CD4-positive, alpha-beta T cell treated with Interleukin-6 for 4 hours (primary cell): ENCODE measurements around the gene FOXG1.

Experiments used
- DNase-seq: peaks from one replicate; pipeline ENCODE4 v3.0.0-alpha.2; 2020; ENCODE audit warnings: mixed read lengths

Gene FOXG1

DNA sequence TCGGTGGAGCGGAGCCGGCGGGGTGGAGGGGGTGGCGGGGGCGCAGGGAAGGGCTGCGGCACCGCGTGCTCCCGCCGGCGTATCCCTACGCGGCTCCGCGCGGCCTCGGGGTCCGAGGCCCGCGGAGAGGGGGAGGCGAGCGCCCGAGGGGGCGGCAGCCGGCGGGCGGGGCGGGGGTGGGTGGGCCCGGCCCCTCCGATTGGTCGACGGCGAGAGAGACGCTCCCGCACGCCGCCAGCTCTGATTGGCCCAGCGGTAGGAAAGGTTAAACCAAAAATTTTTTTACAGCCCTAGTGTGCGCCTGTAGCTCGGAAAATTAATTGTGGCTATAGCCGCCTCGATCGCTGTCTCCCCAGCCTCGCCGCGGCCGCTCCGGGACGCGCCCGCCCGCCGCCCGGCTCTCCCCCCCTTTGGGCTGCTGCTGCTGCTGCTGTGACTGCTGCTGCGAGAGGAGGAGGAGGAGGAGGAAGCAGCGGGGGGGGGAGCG lies at the start of gene FOXG1:
Gene FOXG1 (plus strand): TSS at position 319 of the 487 bp plus-strand sequence. CDS start 493 bp downstream, outside the sequence.
- no peak for DNase-seq

DNA sequence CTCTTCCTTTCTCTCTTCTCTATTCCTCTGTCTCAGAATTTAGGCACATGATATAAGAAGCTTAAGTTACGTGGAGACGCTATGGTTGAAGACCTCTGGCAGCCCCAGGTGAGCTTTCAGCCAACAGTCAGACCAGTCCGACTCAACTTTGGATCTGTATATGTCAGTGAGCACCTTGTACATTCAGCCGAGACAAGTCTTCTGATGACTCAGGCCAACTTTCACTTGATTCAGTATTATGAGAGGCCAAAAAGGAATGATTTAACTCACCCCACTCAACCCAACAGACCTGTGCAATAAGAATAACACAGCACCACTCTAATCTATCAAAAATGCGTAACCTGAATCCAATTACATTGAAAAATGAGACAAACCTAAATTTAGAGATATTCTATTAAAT lies 47.5 kb upstream of the FOXG1 start:
- no peak for DNase-seq

DNA sequence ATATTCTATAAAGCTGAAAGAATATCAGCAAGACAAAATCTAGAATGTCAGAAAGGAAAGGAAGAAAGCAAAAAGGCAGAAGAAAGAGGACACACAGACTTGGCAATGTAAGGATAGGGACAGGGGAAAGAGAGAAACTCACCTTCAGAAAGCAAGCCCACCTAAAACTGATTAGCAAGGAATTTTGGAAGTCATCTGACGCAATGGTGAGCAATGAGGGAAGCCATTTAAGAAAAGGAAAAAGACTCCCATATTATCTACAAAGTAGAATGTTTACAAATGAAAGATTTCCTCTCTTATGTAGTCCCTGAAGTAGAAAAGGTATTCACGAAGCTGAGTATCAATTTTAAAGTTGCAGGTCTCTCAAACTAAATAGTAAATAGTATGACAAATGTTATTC lies 35.2 kb upstream of the FOXG1 start:
- DNase-seq = no peak

DNA sequence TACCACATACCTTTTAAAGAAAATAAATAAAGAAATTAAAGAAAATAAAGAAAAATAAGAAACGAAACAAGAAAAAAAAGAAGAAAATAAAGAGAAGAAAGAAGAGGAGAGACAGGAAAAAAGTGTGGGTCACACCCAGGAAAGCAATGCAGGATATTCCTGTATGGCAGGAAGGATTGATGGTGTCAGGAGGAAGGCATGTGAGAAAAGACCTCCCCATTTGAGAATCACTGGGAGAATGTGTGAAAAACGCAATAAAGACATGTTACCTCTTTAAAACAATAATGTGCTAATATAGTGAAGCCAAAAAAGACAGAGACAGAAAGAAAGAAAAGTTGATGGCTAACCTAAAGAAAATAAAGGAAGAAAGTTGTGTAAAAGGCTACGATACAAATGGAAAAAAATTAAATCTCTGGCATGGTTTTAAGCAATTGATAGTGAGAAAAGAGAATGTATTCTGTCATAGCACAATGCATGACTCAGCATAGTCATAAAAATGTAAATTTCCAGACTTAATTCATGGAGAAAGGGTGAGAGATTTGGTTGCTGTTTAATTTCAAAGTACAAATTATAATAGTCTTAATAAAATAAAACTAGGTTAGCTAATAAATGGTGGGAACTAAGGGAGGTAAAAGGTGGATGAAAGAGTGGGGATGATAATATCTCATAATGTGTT lies 24.3 kb upstream of the FOXG1 start:
- no peak for DNase-seq

DNA sequence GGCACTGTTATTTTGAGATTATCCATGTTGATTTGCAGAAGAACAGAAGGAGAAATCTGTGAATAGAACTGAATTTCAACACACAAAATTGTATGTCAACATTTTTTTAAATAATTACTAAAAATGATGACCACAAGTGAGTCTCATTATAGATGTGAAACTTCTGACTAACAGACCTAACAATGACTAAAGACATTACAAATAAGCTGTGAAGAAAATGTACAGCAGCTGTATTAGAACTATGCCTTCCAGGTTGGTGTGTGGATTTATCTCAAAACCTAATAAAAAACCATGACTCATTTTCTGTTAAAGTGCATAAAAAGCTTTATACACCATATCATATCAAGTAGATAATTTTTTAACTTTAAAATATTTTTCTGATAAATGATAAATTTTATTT lies 22.5 kb upstream of the FOXG1 start:
- DNase-seq = no peak

DNA sequence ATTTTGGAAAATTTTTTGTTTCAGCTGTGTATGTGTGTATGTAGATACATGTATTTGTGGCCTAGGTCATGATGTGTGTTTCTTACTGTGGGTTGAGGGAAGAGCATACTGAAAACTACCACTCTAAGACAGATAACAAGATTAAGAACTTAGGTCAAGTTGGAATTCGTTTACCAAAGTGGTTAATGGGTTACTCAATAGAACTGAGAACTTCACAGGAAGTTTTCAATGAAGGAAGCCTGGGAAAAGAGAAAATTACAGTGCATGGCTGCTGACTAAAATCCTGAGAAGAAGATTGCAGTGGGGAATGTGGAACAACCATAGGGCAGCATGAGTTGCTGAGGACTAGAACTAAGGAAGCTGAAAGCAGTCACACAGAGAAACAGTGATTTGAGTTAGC lies 21.4 kb upstream of the FOXG1 start:
- DNase-seq = no peak

DNA sequence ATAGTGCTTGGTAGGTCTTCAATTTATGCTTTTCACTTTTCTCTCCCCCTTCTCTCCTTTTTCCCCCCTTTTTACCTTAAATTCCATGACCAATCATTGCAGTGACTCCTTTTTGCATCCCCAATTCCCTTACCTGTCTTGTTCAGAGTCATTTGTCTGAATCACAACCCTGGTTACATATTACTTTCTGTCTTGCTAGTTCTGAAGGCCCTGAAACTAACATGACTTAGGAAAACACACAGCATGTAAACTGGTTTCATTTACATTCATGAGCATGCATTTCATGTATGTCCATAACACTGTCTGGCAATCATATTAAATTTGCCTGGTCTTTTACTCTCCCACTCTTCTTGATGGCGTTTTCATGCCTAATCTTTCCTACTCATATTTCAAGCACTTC lies 20.3 kb upstream of the FOXG1 start:
- DNase-seq = no peak

DNA sequence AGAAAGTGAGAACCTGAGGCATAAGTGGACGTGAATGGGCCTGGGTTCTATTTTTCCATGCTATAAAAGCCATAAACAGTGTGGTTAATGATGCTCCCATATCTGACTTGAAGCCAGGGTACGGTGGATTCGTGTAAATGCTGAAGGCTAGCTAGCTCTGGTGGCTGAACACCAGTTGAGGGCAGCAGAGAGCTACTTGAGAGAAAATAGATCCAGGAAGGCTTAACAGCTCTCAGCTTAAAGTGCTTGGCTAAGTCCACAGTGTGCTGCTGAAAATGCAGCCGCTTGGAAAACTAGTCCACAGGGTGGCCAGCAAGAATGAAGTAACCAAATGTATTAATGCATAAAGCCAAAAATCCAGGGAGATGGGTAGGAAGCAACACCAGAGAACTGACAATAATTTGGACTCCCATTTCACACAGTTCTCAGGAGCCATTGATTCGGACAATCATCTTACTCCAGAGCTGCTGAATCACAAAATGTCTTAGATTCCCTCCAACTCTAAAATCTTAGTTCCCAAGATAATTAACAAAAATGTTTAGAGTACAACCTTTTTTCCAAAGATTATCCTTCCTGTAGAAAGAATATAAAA lies 15.0 kb upstream of the FOXG1 start:
- DNase-seq = no peak

DNA sequence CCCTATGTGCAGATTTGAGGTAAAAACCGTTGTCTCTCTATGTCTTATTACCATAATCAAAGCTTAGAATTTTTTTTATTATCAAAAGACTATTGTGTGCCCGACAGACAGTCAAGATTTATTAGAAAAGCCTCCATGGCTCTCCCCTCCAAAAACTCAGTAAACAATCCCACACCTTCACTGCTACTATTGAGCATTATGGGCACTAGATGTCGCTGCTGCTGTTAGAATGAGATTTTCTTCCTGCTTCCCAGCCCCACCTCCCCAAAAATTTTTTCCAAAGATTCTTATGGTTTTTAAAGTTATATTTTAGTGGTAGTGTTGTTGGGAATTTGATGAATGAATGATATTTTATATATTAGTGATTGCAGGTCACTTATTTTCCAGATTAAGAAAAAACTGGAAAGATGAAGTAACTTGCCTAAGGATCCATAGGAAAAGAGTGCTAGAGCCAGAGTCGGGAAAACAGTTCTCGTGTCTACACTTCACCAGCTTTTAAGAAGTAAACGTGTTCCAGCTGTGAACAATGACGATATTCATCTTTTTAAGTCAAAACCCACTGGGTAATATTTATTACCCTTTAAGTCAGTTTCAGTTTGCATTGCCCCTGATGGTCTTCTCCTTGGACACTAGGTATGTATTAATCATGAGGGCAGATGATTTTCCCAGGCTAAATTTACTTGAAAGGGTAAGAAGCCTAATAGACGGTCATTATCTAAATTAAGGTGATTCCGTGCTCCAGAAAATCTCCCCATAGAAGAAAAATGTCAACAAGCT lies 12.2 kb upstream of the FOXG1 start:
- no peak for DNase-seq

DNA sequence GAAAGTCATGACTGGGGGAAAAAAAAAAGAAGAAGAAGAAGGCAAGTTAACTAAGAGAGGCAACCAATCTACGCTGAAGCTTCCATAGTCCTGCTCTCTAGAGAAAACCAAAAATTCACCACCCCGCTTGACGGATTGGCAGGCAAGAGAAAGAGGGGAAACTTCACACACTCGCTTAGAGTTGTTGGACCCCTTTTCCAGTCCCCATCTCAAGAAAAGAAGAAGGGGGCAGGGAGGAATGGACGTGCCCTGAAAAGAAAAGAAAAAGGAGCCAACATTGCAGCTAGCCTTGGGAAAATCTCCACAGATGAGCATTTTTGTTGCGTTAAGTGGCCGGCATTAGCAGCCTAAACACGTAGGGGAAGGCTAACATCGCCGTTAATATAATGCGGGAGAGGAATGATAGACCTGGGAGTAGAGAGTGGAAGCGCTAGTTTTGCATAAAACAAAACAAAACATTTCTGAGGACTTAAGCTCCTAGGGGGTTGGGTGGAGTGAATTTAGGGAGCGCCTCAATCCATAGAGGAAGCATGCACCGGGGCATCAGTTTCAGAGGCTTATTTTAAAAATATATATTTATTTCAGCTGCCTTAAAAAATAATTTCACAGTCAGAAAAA lies 11.3 kb upstream of the FOXG1 start:
- no peak for DNase-seq

DNA sequence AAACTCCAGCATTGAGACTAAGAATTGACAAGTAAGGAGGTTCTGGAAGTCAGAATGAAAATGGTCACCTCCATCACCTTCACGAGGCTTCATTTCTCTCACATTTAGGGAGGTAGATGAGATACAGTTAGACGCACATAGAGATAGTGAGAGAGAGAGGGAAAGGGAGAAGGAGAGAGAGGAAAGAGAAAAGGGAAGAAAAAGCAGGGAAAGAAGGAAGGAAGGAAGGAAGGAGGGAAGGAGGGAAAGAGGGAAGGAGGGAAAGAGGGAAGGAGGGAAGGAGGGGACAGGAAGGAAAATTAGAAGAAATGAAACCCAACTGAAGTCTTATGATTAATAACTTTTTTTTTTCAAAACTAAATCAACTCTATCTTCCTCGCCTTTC lies 10.7 kb upstream of the FOXG1 start:
- no peak for DNase-seq

DNA sequence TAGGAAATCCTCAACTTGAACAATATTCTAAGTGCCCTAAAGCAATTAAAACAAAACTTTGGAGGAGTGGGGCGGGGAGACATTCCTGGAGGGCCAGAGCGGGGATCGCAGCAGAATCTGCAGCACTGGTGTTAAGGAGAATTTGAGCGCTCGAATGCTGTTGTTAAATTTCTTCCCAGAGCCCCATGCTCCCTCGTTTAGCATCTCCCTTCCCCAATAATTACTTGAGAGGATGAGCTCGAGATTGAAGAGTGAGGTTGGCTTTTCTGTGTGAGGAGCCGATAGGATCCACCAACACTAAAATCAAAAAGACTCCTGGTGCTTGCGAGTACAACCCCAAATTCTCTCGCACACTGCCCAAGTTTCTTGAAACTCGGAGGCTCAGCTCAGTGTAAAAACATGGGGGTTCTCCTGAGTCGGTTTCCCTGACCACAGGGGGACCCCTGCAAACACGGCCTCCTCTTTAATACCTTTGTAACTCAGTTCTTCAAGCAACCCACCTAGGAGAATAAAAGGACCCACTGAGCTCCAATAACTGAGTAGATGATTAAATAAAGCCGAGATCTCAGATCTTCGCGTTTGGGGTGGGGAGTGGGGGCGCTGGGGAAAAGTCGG lies 10.2 kb upstream of the FOXG1 start:
- no peak for DNase-seq

DNA sequence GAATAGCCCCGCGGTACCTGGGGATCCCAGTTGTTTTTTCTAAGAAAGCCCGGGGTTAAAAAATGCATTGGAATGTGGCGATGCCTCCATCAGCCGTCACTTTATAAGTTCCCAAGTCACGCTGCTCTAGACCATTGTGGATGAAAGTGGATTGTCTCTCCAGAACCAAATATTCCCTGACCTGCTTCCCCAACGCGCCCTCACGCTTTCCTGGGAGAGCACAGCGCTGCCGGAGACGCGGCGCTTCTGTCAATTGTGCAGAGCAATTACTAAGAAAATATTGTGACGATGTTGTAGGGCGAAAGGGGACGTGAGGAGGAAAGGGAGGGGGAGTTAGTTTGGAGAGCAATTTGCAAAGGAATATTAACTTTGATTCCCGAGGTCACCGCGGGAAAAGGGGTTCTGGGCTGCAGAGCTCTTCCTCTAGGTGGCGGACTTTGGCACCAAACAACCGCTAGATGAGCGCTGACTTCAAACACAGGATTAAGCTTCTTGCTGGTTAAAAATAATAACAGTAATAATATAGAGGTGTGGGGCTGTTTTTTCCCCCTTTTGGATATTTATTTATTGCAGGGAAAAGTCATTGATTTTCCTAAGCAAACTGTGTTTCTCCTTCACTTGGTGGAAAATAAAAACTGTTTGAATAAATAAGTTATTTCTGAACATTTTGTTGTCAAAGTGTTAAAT lies 9.6 kb upstream of the FOXG1 start:
- DNase-seq = no peak

DNA sequence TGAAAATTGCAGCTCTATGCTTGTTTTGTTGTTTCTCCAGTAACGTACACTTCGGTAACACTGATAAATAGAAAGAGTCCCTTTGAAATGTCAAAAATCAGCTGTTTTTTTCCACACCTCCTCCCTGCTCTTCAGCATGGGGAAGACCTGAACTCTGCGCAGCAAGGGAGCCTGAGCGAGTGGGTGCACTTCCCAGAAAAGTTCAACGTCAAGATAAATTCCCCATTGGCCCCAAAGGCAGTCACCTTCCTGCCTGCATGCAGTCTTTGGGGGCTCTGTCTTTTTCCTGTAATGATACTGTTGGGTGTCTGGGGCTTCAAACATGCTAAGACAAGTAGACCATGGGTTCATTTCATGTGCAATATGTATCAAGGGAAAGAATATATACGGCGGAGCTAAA lies 8.8 kb upstream of the FOXG1 start:
- no peak for DNase-seq

DNA sequence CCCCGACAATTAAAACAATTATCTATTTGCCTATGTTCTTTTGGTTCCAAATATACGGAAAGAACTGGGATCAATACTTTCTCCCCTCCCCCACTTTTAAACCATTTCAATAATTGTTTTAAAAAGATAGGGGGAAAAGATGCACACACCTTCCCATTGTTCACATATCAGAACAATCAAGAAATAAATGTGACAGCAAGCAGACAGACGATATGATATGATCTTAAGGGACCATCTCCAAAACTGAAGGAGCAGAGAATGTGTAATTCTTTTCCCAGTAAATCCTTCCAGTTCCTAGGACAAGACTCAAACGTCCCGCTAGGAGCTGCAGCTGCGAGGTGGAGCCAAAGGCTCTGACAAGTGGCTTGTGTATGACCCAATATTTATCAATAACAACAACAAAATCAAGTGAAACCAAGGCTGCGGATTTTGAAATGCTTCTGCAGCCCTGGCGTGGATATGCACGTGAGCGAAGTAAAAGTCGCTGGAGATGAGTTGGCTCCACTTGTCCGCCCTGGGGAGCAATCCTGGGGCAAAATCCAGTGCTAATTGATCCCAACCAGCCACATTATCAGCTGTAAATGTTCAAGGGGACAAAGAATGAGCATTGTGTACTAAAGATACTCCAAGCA lies 8.2 kb upstream of the FOXG1 start:
- no peak for DNase-seq

DNA sequence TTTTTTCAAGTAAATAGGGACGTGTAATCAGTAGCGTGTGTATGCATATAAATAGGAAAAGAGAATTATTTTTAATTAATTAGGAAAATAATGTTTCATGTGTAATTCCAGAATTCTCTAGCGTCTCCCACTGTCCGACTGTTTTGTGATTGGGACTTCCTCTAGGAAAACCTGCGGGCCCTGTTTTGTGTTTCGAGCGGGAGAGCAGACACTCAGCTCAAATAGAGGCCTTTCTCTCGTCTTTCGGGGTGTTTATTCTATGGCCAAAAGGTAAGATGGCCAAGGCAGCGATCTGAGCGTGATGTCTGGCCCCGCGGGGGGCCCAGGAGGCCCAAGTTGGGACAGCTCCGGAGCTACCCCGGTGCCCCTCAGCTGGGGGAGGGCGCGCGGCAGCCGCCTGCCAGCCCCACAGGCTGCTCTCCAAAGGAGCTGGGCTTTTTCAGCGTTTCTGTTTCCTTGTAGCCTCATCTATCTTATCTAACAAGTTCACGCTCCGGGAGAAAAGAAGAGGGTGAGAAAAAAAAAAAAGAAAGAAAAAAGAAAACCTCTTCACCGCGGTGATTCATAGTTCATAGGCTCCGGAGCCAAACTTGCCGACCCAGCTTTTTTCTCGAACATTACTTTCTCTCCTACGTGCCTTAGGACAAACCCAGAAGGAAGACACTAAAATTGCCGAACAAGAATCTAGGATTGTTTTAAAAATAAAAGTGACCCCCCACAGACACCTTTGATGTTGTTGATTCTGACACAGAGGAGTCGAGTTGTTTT lies 7.5 kb upstream of the FOXG1 start:
- DNase-seq = no peak

DNA sequence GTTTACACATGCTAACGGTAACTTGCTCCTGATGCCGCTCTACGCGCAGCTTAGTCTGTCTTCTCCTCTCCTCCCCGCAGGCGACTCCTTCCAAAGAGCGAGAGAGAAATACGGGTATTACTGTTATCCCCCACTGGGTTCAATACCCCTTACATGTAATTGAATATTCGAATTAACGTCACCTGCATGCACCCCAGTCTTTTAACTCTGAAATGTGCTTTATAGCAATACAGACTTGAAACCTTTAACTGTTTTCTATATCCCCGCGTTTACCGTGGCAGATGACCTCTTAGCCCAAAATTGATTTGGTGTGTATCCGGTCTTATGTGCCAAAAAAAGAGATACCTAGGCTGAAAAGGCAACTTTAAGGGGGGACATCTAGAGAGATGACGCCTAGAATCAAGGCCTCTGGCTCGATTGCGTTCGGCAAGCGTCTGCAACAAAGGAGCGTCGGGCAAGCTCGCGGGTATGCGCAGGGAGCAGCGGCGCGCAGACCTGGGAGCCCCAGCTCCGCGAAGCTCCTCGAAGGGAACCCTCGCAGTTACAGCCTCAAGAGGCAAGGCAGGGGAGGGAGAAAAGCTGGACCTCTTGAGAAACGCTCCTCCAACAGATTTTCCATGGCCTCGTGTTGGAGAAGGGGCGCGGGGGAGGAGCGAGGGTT lies 6.8 kb upstream of the FOXG1 start:
- DNase-seq = no peak

DNA sequence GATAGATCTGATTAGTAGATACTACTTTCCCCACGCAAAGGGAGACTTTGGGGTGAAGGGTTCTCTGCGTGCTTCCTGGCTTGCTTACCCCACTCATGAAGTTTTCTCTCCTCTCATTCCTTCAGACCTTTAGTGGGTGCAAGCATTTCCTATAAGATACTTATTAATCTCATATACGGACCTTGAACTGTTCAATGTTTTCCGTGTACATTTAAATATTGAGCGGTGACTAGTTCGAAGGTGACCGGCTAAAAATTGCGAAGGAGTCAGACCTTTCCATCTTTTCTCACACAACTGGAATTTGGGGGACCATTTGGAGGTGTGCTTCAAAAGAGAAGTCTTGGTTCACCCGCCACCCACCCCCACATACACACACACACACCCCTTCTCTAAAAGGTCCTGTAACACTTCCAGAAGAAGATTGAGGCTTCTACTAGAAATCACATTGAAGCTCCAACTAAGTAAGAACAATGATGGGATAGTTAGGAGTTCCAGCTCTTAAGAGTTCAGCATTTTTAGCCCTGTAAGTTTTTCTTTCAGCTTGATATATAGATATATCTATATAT lies 6.1 kb upstream of the FOXG1 start:
- no peak for DNase-seq

DNA sequence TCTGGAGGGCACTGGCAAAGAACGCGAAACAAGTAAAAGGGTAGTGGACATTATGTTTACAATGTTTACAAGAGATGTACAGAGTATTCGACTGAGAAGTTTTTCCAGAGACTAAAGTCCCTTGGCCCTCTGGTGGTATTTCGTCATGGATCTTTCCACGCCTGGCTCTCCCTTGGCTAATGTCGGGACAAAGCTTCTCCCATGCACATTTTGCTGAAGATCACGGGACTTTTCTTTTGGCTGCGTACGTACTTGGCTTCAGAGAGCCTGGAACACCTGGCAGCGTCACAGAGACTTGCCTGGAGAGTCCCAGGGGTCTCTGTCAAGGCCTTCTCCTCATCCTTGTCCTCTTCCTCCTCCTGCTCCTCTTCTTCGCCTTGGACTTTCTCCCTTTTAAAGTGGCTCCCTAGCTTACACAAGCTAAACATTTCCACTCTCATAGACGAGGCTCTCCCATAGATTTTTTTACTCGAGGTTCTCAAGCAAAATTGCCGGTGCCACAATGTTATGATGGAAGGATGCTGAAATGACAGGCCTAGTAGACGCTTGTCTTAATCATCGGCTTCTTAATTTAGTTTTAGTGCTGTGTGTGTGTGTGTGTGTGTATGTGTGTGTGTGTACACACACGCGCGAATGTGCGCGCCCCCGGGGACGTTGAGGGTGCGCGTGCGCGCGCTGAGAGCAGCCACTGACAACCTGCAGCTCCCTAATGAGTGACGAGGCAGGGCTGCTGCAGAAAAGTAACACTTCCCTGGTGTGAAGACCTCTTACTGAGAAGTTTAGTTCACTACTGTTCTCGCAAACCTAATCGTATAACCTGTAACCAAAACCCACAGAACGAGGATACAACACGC lies 4.9 kb upstream of the FOXG1 start:
- no peak for DNase-seq
